Measurements from ENCODE around the gene CLRN2. TPM values are rescaled to one million over a fixed set of nuclear protein-coding genes. Genes with fewer than 3 reads are reported as not detected.

CLRN2 gene
- total and polyA plus RNA-seq, 10 of the 15 experiments (the other 5 are each of a cell fraction or from before 2014, with no cell fraction given): not detected

- ChIA-PET RAD21 (ENCODE audit: unreplicated experiment) (no interaction called here), CTCF (interaction anchor here (1.2 to 1.4 kb wide), 2 partner anchors 25 to 51 kb away, joined by 3 read pairs; no protein-coding TSS in a partner anchor), POLR2A (no interaction called here), SMC1A (ENCODE audit: uncharacterized antibody, unreplicated experiment) (interaction anchor here (0.9 kb wide), 1 partner anchor 13 kb away, joined by 3 read pairs; no protein-coding TSS in a partner anchor)
- no peaks in the 10 kb centered on the region for H3K36me3 ChIP-seq (ENCODE audit: control insufficient read depth in 2 of 2, insufficient read depth in 2 of 2, low read length in 1 of 2)
- H3K9ac ChIP-seq (ENCODE audit: control insufficient read depth, insufficient read depth, low read length): no peak overlapping the region
- FAIRE-seq (peak; percentile 23), ATAC-seq (peak; percentile 59), DNase-seq (ENCODE audit: low read depth, low spot score) (no peak)
- no TSS peak for BruUV-seq (replicated peaks)
- H4K20me1 ChIP-seq (ENCODE audit: control insufficient read depth, insufficient read depth): no peaks in the 10 kb centered on the region
- H3K27me3 ChIP-seq (replicated peaks in 1 of 2; ENCODE audit: control insufficient read depth in 2 of 2, insufficient read depth in 2 of 2, low read length in 1 of 2): no peaks in the 10 kb centered on the region
- intact Hi-C loops (cut with micrococcal nuclease; ENCODE audit: unreplicated experiment): no loop called here
- 0% methylated on average over 2 of the region's 2 CpGs for WGBS (ENCODE audit: insufficient coverage, insufficient replicate concordance, low lambda C conversion rate, missing lambda C conversion rate)
- in situ Hi-C loops (cut with MboI): no loop called here
- H3K4me3 ChIP-seq: no peak overlapping the region
- H2AFZ ChIP-seq (ENCODE audit: control insufficient read depth, low read depth, low read length): no peak overlapping the region
- no peak overlapping the region for H3K27ac ChIP-seq (ENCODE audit: control insufficient read depth, insufficient read depth)
- H3K79me2 ChIP-seq (ENCODE audit: control insufficient read depth, insufficient read depth, low read length): no peaks in the 10 kb centered on the region
- no peaks in the 10 kb centered on the region for H3K4me1 ChIP-seq (ENCODE audit: control insufficient read depth, insufficient read depth, low read length)
- no peak for TF ChIP-seq ASH2L (IDR thresholded peaks at IDR 0.05; ENCODE audit: borderline replicate concordance, low read depth)
- TF ChIP-seq SPI1 (IDR thresholded peaks at IDR 0.05; ENCODE audit: borderline replicate concordance, insufficient read depth, low read depth, low read length): peak; percentile 41; the same call in 1 of the 2 replicates
- no peak overlapping the region for H3K4me2 ChIP-seq (ENCODE audit: control insufficient read depth, insufficient read depth)
- H3K9me3 ChIP-seq (replicated peaks; ENCODE audit: control insufficient read depth, insufficient read depth, low read length): no peaks in the 10 kb centered on the region
Measured at GRCh38 chr4:17523662-17524061, 8.7 kb downstream of the CLRN2 start.

GRCh38 chr4:17526695-17527477, 11.9 kb downstream of the CLRN2 start:
- no peak for ATAC-seq
- Histone ChIP-seq H2AFZ (ENCODE audit: control insufficient read depth, low read depth, low read length) (no peak overlapping the region), H3K79me2 (ENCODE audit: control insufficient read depth, insufficient read depth, low read length) (no peaks in the 10 kb centered on the region), H4K20me1 (ENCODE audit: control insufficient read depth, insufficient read depth) (no peaks in the 10 kb centered on the region), H3K9me3 (replicated peaks; ENCODE audit: control insufficient read depth, insufficient read depth, low read length) (no peaks in the 10 kb centered on the region), H3K4me3 (no peak overlapping the region), H3K4me1 (ENCODE audit: control insufficient read depth, insufficient read depth, low read length) (no peaks in the 10 kb centered on the region), H3K4me2 (ENCODE audit: control insufficient read depth, insufficient read depth) (no peak overlapping the region), H3K27ac (ENCODE audit: control insufficient read depth, insufficient read depth) (no peak overlapping the region), H3K36me3 (ENCODE audit: control insufficient read depth in 2 of 2, insufficient read depth in 2 of 2, low read length in 1 of 2) (no peaks in the 10 kb centered on the region), H3K9ac (ENCODE audit: control insufficient read depth, insufficient read depth, low read length) (no peak overlapping the region), H3K27me3 (replicated peaks in 1 of 2; ENCODE audit: control insufficient read depth in 2 of 2, insufficient read depth in 2 of 2, low read length in 1 of 2) (no peaks in the 10 kb centered on the region)
- no TSS peak for BruUV-seq (replicated peaks)
- ChIA-PET POLR2A (no interaction called here), CTCF (interaction anchor here (0.7 kb wide), 1 partner anchor 1344 kb away, joined by 3 read pairs; no protein-coding TSS in a partner anchor), SMC1A (ENCODE audit: uncharacterized antibody, unreplicated experiment) (no interaction called here), RAD21 (ENCODE audit: unreplicated experiment) (no interaction called here)
- WGBS (ENCODE audit: insufficient coverage, insufficient replicate concordance, low lambda C conversion rate, missing lambda C conversion rate): 62% methylated on average over 26 of the region's 27 CpGs
- in situ Hi-C loops (cut with MboI): no loop called here
- FAIRE-seq: no peak
- DNase-seq (ENCODE audit: low read depth, low spot score): no peak
- intact Hi-C loops (cut with micrococcal nuclease; ENCODE audit: unreplicated experiment): no loop called here
- TF ChIP-seq RELB (IDR thresholded peaks at IDR 0.05; ENCODE audit: low read depth) (no peak), CBX3 (IDR thresholded peaks at IDR 0.05; ENCODE audit: borderline replicate concordance, low read depth) (no peak), GABPA (IDR thresholded peaks at IDR 0.05; ENCODE audit: low read depth) (no peak), ELK1 (IDR thresholded peaks at IDR 0.05; ENCODE audit: low read depth, low read length) (no peak), ZBTB33 (IDR thresholded peaks at IDR 0.05) (no peak), TCF12 (IDR thresholded peaks at IDR 0.05; ENCODE audit: low read depth, low read length) (no peak), ZNF217 (IDR thresholded peaks at IDR 0.05) (no peak), CREM (IDR thresholded peaks at IDR 0.05; ENCODE audit: low read depth) (no peak)

All from GM12878 (cell line).